GM19463 (cell line): ENCODE results near the gene SOCS3.
A peak's percentile ranks its signal among the peaks of the same experiment; 100 is the strongest.

Experiments
- ATAC-seq: cut with Tn5 transposase; IDR thresholded peaks from one replicate; pipeline ENCODE4 v1.9.1; 2021; ENCODE audit warnings: mild to moderate bottlenecking, moderate library complexity; ENCODE audit not compliant: unreplicated experiment

The SOCS3 gene

GRCh38 chr17:78368854-78369495 lies 9.1 kb upstream of the SOCS3 start:
- ATAC-seq = no peak

- no peak for ATAC-seq
Measured at GRCh38 chr17:78368348-78368747, 8.5 kb upstream of the SOCS3 start.

GRCh38 chr17:78367193-78367592 lies 7.3 kb upstream of the SOCS3 start:
- ATAC-seq = no peak

- no peak for ATAC-seq
Measured at GRCh38 chr17:78366109-78366848, 6.4 kb upstream of the SOCS3 start.

GRCh38 chr17:78365561-78366108 lies 5.8 kb upstream of the SOCS3 start:
- ATAC-seq = no peak

GRCh38 chr17:78364436-78365281 lies 4.8 kb upstream of the SOCS3 start:
- ATAC-seq = no peak

GRCh38 chr17:78362671-78363070 lies 2.8 kb upstream of the SOCS3 start:
- no peak for ATAC-seq

GRCh38 chr17:78362232-78362631 lies 2.4 kb upstream of the SOCS3 start:
- no peak for ATAC-seq

GRCh38 chr17:78361225-78361701 lies 1.4 kb upstream of the SOCS3 start:
- no peak for ATAC-seq

- ATAC-seq = peak; percentile 6
Measured at GRCh38 chr17:78360371-78361224, 721 bp upstream of the SOCS3 start.

- ATAC-seq = no peak
Measured at GRCh38 chr17:78359321-78359996, 418 bp downstream of the SOCS3 start.

- ATAC-seq = no peak
Measured at GRCh38 chr17:78358538-78359320, 1.1 kb downstream of the SOCS3 start.

- no peak for ATAC-seq
Measured at GRCh38 chr17:78357672-78358537, 2.0 kb downstream of the SOCS3 start.

- ATAC-seq = no peak
Measured at GRCh38 chr17:78357177-78357586, 2.7 kb downstream of the SOCS3 start.

- ATAC-seq = peak; percentile 57
Measured at GRCh38 chr17:78356101-78356713, 3.7 kb downstream of the SOCS3 start.

GRCh38 chr17:78355701-78356100 lies 4.2 kb downstream of the SOCS3 start:
- ATAC-seq = no peak

- no peak for ATAC-seq
Measured at GRCh38 chr17:78355045-78355641, 4.7 kb downstream of the SOCS3 start.
